NCI-H2107 (cell line): ENCODE measurements around the gene DNAH1.
"Not testable (repeated sequence)": the region's sequence is repeated elsewhere in the genome, so short reads cannot be mapped to it uniquely, and the experiment has no call there.

ENCODE experiments used
- DNase-seq: peaks from one replicate; lab custom pipeline; 2025; lab: John Stamatoyannopoulos, UW

Gene DNAH1

GRCh38 chr3:52315977-52316764 lies at the start of gene DNAH1:
DNAH1 (plus strand) TSS chr3:52316319; CDS start chr3:52322443, 6,124 bp downstream.
- DNase-seq: no peak

GRCh38 chr3:52268036-52268435 lies 48.1 kb upstream of the DNAH1 start:
- DNase-seq: no peak

GRCh38 chr3:52269776-52270175 lies 46.3 kb upstream of the DNAH1 start:
- DNase-seq: no peak

- no peak for DNase-seq
Measured at GRCh38 chr3:52270252-52270754, 45.8 kb upstream of the DNAH1 start.

GRCh38 chr3:52272172-52272571 lies 43.9 kb upstream of the DNAH1 start:
- not testable (repeated sequence) for DNase-seq

GRCh38 chr3:52272831-52273230 lies 43.3 kb upstream of the DNAH1 start:
- no peak for DNase-seq

GRCh38 chr3:52274781-52275180 lies 41.3 kb upstream of the DNAH1 start:
- not testable (repeated sequence) for DNase-seq

GRCh38 chr3:52277071-52277964 lies 38.8 kb upstream of the DNAH1 start:
- peak; percentile 29 for DNase-seq

GRCh38 chr3:52277972-52278509 lies 38.1 kb upstream of the DNAH1 start:
- DNase-seq: no peak

GRCh38 chr3:52278510-52279069 lies 37.5 kb upstream of the DNAH1 start, which contains the start of gene WDR82:
WDR82 (minus strand) TSS chr3:52278649; CDS start chr3:52278361, 288 bp downstream.
- DNase-seq: peak; percentile 78

- no peak for DNase-seq
Measured at GRCh38 chr3:52279596-52279995, 36.5 kb upstream of the DNAH1 start.

GRCh38 chr3:52280050-52280461 lies 36.1 kb upstream of the DNAH1 start:
- DNase-seq: peak; percentile 23

- DNase-seq: no peak
Measured at GRCh38 chr3:52281981-52282801, 33.9 kb upstream of the DNAH1 start.

- no peak for DNase-seq
Measured at GRCh38 chr3:52283306-52283705, 32.8 kb upstream of the DNAH1 start.

GRCh38 chr3:52284051-52284450 lies 32.1 kb upstream of the DNAH1 start:
- DNase-seq: not testable (repeated sequence)

- no peak for DNase-seq
Measured at GRCh38 chr3:52286777-52287110, 29.4 kb upstream of the DNAH1 start.

GRCh38 chr3:52288674-52289073 lies 27.4 kb upstream of the DNAH1 start:
- no peak for DNase-seq

- DNase-seq: no peak
Measured at GRCh38 chr3:52289338-52289746, 26.8 kb upstream of the DNAH1 start.

- no peak for DNase-seq
Measured at GRCh38 chr3:52289747-52290595, 26.1 kb upstream of the DNAH1 start.
